ENCODE data around the gene ZSCAN1.
"Not testable (repeated sequence)": the region's sequence is repeated elsewhere in the genome, so short reads cannot be mapped to it uniquely, and the experiment has no call there.

ZSCAN1 gene, protein sequence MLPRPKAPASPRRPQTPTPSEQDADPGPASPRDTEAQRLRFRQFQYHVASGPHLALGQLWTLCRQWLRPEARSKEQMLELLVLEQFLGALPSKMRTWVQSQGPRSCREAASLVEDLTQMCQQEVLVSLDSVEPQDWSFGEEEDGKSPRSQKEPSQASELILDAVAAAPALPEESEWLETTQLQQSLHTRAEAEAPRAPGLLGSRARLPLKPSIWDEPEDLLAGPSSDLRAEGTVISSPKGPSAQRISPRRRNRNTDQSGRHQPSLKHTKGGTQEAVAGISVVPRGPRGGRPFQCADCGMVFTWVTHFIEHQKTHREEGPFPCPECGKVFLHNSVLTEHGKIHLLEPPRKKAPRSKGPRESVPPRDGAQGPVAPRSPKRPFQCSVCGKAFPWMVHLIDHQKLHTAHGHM

DNA sequence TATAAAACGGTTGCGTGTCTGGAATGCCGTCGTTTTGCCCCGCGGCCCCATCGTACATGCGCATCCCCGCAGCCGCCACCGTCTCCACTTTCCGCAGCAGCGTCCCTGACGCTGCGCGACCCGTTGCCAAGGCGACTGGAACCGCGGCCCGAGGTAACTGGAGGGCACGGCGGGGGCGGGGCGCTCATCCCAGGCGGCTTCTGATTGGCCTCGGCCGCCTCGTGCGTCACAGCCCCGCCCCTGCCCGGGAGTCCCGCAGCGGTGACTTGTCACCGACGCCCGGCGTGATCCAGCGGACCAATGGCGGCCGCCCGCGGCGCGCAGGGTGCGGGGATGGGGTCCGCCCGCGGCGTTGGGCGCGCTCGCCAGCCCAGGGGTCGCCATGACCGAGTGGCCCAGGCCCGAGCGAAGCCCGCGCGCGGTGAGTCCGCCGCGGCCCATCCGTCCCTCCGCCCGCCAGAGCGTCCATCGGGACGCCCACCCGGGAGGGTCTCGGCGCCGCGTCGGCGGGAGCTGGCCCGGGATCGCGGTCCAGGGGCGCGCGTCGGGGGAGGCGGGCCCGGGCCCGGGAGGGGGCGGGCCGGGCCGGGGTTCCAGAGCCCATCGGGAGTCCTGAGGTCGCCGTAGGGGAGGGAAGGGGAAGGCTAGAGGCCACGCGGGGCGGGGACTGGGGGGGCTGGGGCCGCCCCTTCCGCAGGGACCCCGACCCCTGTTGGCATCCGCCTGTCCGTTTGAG lies at the start of gene ZSCAN1:
ZSCAN1 (plus strand) TSS at position 285 of the 736 bp plus-strand sequence. CDS start 3,812 bp downstream, outside the sequence.
- peak; percentile 96 for DNase-seq (ENCODE audit: low read depth, low spot score)

DNA sequence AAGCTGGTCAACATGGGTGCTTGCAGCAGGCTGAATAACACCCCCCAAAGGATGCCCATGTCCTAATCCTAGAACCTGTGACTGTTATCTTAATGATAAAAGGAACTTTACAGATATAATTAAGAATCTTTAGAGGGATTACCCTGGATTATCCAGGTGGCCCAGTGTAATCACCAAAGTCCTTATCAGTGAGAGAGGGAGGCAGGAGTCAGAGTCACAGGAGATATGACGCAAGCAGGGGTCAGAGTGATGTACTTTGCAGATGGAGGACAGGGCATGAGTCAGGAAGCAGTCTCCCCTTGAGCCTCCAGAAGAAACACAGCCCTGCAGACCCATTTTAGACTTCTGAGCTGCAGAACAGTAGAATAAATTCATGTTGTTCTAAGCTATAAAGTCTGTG lies 41.0 kb upstream of the ZSCAN1 start:
- DNase-seq (ENCODE audit: low read depth, low spot score): no peak

DNA sequence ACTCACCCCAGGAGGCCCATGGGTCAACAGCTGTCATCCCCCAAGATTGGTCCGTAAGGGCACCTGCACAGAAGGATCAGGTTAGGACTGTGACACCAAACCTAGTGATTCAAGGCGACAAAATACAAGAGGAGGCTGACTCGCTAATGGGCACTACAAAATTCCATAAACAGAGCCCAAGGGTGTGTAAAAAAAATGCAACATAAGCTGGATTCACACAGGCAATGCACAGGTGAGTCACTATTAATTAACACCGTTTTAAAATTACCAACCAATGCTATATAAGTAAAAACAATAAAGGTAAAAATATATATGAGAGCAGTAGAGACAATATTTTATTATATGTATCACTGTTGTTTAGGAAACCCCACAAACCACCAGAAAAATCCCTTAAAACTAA lies 33.1 kb upstream of the ZSCAN1 start:
- DNase-seq (ENCODE audit: low read depth, low spot score): no peak

DNA sequence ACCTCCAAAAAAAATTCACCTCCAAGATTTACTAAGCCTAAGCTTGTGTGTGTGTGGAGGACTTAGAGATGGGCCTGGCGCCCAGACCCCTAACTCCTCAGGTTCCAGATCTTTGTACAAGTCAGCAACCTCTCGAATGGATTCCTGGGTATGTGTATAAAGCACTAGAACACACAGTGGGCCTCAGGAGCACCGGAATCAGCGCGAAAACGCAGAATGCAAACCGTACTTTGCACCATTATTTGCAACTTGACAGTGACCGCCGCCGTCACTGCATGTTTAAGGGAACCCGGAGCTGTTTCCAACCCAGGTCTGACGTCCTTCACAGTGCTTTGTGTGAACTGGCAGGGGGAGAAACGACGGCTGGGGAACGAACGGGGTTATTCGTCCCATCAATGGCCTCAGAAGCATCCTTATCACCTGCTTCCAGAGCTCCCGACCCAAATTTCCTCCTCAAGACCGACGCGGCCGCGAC lies 31.9 kb upstream of the ZSCAN1 start:
- DNase-seq (ENCODE audit: low read depth, low spot score): no peak

DNA sequence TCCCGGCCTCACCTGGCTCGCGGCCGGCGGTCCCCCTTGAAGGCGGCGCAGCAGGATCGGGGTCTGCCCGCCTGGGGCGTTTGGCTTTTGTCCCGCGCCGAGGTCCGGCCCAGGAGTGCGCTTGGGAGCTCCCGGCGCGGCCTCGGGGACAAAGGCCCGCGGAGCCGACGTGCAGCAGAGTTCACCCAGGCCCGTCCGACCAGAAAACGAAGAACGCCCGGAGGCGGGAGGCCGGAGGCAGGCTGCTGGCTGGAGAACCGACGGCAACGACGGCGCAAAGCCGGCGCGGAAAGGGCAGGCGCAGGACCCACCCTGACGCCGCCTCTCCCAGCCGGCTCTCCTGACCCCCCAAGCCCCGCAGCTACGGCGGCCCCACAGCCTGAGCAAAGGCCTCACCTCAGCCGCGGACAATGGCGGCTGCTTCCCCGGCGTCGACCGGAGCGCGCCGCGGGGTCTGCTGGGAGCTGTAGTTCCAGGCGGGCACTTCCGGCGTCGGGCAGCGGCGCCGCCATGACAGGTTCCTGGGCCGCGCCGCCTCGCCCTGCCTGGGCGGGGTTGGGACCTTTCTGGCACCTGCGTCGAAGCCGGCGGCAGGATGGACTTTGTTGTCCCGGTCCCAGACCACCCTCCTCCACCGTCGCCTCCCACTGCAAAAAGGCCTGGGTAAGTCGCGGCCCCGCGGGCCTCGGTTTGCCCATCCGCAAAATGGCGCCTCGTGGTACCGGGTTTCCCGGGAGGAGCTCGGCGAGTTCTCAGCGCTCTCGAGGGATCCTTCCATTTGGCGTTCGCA lies 31.2 kb upstream of the ZSCAN1 start, which contains the start of gene ZNF606:
ZNF606 (minus strand) TSS at position 437 of the 790 bp plus-strand sequence. CDS start 1,501 bp downstream, outside the sequence.
- peak; percentile 97 for DNase-seq (ENCODE audit: low read depth, low spot score)

DNA sequence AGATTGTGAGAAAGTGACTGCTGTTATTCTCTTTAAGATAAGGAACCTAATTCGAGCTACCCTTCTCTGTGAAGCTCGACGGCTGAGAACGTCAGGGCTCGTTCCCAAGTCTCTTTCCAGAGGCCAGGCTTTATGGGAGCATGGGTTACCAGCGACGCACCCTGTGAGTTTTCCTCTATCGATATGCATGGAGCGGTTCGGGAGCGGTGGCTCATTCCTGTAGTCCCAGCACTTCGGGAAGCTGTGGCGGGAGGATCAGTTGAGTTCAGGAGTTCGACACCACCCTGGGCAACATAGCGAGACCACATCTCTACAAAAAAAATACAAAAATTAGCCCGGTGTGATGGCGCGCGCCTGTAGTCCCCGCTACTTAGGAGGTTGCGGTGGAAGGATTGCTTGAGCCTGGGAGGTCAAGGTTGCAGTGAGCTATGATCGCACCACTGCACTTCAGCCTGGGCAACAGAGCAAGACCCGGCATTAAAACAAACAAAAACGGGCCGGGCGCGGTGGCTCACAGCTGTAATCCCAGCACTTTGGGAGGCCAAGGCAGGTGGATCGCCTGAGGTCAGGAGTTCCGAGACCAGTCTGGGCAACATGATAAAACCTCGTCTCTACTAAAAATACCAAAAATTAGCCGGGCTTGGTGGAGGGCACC lies 30.5 kb upstream of the ZSCAN1 start:
- no peak for DNase-seq (ENCODE audit: low read depth, low spot score)

DNA sequence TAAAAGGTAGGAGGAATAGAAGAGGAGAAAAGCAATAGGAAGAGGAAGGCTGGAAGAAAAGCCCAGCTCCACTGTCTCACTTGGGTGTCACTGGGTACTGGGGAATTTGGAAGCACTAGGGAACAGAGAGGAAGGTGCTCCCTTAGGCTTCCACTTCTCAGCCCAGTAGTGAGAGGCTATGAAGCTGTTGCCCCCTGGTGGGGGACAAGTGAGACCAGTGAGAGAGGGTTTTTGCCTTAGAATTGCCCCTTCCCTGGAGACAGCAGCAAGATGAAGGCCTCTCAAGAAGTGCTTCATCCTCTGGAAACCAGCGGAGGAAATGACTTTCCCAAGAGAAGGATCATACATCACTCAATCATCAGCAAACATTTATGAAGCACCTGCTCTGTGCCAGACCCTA lies 26.5 kb upstream of the ZSCAN1 start:
- no peak for DNase-seq (ENCODE audit: low read depth, low spot score)

DNA sequence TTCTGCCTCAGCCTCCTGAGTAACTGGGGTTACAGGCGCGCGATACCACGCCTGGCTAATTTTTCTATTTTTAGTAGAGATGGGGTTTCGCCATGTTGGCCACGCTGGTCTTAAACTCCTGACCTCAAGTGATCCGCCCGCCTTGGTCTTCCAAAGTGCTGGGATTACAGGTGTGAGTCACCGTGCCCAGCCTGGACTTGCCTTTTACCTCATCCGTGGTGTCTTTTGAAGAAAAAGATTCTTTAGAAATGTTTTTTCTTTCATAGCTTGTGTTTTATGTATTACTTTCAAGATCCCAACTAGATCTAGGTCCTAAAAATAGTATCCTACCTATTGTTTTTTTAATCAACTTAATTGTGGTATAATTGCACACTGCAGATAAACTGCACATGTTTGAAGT lies 24.9 kb upstream of the ZSCAN1 start:
- DNase-seq (ENCODE audit: low read depth, low spot score): not testable (repeated sequence)

DNA sequence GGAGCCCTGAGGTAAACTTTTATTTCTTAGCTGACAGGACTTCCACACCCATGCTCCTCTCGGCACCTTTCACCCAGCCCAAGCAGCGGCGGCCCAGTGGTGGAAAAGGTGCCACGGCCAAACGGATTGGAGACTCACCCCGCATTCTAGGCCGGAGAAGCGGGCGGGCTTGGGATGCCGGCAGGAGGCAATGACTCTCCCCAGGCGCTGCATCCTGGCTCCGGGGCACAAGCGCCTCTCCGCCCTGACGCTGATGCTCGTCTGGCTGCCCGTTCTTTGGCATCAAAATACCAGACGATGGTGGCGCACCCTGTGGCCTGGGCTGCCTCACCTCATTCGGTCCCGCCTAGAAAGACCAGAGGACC lies 24.5 kb upstream of the ZSCAN1 start:
- no peak for DNase-seq (ENCODE audit: low read depth, low spot score)

DNA sequence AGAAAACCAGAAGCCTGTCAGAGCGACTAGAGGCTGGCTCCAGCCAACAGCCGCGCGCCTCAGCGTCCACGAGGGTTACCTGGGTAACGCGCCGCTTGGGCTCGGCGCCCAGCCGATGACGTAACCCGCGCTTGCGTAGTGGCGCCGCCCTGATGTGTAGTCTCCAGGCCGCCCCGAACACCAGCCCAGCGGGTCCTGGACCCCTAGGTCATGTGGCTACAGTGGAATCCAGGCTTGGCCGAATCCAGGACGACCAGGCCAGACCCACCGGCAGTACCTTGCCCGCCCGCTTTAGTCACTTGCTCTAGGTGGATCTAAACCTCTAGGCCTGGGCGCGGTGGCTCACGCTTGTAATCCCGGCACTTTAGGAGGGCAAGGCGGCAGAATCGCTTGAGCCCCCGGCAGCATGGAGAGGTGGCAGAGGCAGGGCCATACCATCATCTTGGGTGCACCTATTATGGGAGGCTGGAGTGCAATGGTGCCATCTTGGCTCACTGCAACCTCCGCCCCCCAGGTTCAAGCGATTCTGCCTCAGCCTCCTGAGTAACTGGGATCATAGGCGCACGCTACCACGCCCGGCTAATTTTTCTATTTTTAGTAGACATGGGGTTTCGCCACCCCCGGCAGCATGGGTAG lies 24.0 kb upstream of the ZSCAN1 start:
- DNase-seq (ENCODE audit: low read depth, low spot score): peak; percentile 94

DNA sequence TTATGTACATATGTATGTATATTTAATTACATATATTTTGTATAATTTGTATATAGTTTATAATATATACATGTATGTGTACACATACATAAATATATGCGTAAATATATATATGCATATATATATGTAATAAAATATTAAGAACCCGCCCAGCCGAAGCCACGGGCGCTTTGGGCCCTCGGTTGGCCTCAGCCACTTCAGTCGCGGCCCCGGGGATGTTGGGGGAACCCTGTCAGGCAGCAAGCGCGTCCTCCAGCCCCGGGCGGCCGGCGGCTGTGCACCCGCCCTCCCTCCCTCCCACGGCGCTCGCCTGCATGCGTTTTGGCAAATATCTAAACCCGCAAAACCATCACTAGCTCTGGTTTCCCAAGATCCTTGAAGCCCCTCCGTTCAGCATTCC lies 23.3 kb upstream of the ZSCAN1 start:
- DNase-seq (ENCODE audit: low read depth, low spot score): no peak

DNA sequence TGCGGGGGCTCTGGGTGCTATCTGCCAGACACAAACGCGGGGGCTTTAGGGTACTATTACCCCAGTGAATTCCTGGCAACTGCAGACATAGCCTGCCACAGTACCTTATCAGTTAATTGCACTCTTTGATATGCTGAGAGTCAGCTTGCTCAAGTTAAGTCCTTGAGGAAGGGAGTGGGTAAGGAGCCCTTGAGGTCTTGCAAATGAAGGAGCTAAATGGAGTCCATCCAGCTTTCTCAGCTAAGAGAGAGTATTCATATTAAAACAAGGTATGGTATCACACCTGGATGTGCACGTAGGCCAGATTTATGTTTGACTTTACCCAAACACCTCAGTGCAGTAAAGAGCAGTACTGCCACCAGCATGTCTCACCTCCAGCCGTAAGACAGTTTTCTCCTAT lies 19.7 kb upstream of the ZSCAN1 start:
- no peak for DNase-seq (ENCODE audit: low read depth, low spot score)

DNA sequence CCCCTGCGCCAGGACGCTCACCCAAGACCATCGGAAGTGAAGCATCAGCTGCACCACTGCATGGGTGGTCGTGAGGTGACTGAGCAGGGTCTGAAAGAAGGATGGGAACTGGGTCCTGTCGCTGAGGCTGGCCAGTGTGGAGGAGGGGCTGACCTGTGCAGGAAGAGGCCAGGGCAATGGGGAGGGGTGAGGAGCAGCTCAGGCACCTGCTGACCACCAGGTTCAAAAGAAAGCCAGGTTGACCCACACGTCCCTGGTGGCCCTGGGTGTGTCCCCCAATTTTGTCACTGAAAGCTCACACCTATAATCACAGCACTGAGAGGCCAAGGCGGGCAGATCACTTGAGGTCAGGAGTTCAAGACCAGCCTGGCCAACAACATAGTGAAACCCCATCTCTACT lies 13.7 kb upstream of the ZSCAN1 start:
- no peak for DNase-seq (ENCODE audit: low read depth, low spot score)

DNA sequence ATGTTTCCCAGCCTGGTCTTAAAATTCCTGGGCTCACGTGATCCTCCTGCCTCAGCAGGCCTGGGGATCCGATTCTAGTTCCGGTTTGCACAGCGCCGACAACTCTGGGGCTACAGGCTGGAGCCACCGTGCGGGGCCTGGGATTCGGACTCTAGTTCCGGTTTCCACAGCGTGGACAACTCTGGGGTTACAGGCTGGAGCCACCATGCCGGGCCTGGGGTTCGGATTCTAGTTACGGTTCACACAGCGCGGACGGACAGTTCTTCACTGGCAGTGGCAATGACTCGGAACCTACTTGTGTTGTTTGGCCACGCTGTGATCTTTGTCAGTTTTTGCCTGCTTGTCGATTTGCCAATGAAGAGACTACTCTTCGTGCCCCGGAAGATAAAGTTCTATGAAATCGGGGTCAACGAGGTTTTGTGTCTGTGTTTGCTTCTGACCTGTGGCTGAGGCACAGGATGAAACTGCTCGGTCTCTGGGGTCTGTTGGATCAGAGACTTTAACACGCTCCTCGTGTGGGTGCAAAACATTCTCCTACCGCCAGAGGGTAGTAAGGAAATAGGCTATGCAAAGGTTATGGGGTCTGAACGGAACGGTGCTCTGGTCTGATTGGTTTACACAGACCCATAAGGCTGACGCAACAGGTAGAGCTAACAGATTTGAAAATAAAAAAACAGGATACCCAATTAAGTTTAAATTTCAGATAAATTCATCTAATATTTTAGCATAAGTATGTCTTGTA lies 12.1 kb upstream of the ZSCAN1 start:
- peak; percentile 32 for DNase-seq (ENCODE audit: low read depth, low spot score)

DNA sequence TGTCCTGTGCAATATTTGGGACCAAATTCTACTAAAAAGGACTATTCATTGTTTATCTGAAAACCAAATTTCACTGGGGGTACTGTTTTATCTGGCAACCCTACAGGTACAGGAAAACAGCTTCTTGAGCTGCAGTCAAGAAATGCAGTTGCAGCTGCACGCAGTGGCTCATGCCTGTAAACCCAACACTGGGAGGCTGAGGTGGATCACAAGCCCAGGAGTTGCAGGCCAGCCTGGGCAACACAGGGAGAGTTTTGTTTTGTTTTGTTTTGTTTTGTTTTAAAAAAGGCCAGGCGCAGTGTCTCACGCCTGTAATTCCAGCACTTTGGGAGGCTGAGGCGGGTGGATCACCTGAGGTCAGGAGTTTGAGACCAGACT lies 11.6 kb upstream of the ZSCAN1 start:
- DNase-seq (ENCODE audit: low read depth, low spot score): no peak

DNA sequence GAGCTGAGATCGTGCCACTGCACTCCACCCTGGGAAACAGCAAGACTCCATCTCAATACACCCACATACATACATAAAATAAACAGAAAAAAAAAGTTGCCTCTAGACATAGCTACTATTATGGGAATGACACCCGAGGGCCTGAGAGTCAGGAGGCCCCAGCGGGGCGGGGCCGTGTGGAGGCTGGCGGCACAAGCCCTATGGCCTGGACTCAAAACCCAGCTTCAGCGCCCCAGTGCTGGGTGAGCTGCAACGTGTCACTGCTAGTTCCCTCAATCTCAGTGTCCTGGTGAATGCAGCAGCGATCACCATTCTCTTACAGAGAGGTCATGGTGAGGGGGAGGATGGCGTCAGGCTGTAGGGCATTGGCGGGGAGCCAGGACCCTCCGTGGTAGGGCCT lies 9.2 kb upstream of the ZSCAN1 start:
- no peak for DNase-seq (ENCODE audit: low read depth, low spot score)

DNA sequence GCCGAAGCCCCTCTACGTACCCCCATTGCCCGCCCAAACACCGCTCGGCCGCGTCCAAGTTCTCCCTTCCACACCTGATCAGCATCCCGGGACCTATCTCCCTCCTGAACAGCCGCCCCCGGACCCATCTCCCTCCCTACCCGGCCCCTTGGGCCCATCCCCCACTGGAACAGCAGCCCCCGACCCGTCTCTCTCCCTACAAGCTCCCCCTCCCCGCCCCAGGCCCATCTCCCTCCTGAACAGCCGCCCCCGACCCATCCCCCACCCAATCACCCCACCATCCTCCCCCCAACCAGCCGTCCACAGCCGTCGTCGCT lies 610 bp downstream of the ZSCAN1 start:
- DNase-seq (ENCODE audit: low read depth, low spot score): no peak

DNA sequence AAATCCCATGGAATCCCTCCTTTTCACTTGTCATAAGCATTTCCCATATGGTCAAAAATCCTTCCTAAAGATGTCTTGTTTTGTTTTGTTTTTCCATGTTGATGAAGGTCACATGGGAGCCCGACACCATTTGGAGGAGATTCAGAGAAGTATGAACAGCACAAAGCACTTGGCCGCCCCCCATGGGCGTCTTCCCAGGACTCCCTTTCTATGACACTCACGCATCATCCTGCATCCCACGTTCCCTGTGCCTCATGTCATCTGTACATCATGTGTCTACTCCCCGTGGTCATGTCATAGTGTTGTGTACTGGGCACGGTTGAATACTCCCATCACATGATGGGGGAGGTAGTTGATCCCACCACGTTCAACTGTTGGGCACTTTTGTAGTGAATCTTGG lies 2.0 kb downstream of the ZSCAN1 start:
- DNase-seq (ENCODE audit: low read depth, low spot score): no peak

DNA sequence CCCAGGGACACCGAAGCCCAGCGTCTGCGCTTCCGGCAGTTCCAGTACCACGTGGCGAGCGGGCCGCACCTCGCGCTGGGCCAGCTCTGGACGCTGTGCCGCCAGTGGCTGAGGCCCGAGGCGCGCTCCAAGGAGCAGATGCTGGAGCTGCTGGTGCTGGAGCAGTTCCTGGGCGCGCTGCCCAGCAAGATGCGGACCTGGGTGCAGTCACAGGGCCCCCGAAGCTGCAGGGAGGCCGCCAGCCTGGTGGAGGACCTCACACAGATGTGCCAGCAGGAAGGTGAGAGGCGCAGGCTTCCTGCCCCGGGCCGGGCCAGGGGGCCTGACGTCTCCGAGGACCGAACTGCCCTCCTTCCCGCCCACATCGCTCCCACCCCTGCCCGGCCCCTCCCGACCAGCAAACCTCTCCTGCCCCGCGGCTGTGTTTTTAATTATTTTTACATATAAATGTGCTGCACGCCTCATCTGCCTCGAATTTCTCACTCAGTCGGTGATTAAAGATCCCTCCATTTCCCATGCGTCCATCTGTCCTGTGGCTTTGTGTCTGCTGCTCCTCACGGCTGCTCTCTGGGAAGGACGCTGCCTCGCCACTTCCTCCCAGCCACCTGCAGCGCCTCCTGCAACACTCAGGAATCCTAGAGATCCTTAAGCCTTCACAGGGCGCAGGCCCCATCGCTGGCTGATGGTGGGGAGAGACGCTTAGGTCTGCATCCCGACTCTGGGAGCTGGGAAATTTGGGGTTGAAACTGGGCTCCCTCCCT lies 4.3 kb downstream of the ZSCAN1 start:
- peak; percentile 8 for DNase-seq (ENCODE audit: low read depth, low spot score)

DNA sequence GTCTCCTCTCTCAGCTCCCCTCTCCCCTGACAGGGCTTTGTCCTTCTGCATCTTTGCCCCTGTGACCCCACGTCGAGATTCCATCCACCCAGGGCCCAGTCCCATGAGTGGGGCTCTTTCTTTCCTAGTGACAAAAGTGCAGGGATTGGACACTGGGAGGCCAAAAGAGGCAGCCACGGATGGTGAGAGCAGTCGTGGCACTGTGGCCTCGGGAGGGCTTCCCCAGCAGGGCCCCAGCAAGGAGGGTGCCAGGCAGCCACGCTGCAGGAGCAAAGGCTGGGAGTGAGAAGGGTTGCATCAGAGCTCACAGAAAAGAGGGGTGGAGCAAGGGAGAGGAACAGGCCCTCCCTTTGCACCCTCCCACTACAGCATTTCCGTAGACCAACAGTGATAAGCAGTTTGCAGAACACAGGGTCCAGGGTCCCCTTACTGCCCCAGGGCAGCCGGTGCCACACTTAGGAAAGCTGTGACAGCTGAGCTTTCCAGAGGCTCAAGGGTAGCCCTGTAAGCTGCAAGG lies 4.9 kb downstream of the ZSCAN1 start:
- no peak for DNase-seq (ENCODE audit: low read depth, low spot score)

Data from astrocyte of the hippocampus (primary cell).